ENCODE data around the gene WDR48. TPM values are rescaled to one million over a fixed set of nuclear protein-coding genes. Genes with fewer than 3 reads are reported as not detected.

WDR48 gene
- total RNA-seq, 2 experiments from 2014 or later = 33.2 to 34.7 TPM

- DNase-seq (no peak), ATAC-seq (no peak)
- intact Hi-C loops (cut with micrococcal nuclease) = no loop called here
- no peaks in the 10 kb centered on the region for H3K36me3 Mint-ChIP-seq (ENCODE audit: low read depth)
- H3K27ac Mint-ChIP-seq = peak overlapping the region; percentile 10
- ChIA-PET CTCF (interaction anchor here (6.9 kb wide), 1 partner anchor 184 kb away, joined by 50 read pairs; no protein-coding TSS in a partner anchor), POLR2A (interaction anchor here (0.6 to 1.0 kb wide), 3 partner anchors 27 to 216 kb away, joined by 3 read pairs; no protein-coding TSS in a partner anchor)
- no peak for TF ChIP-seq CTCF (IDR thresholded peaks at IDR 0.05)
- no peaks in the 10 kb centered on the region for H3K9me3 Mint-ChIP-seq
- no peak overlapping the region for H3K4me3 Mint-ChIP-seq
- H3K27me3 Mint-ChIP-seq = no peaks in the 10 kb centered on the region
- peaks cover 39% of the 10 kb centered on the region for H3K4me1 Mint-ChIP-seq (ENCODE audit: low read depth)
Measured at GRCh38 chr3:39103791-39104552, 52.2 kb downstream of the WDR48 start.

GRCh38 chr3:39104961-39105686 lies 53.3 kb downstream of the WDR48 start:
- DNase-seq = peak; percentile 64
- ATAC-seq = no peak
- ChIA-PET POLR2A (interaction anchor here (0.6 to 1.5 kb wide), 6 partner anchors 13 to 215 kb away, joined by 3 to 4 read pairs (median 3); no protein-coding TSS in a partner anchor), CTCF (interaction anchor here (0.8 to 6.9 kb wide), 5 partner anchors 38 to 186 kb away, joined by 3 to 50 read pairs (median 5); no protein-coding TSS in a partner anchor)
- no peaks in the 10 kb centered on the region for H3K27me3 Mint-ChIP-seq
- no peaks in the 10 kb centered on the region for H3K9me3 Mint-ChIP-seq
- intact Hi-C loops (cut with micrococcal nuclease) = loop anchor here (5.0 kb wide), 2 partner anchors 42 to 182 kb away; no protein-coding TSS in a partner anchor
- no peaks in the 10 kb centered on the region for H3K36me3 Mint-ChIP-seq (ENCODE audit: low read depth)
- peaks cover 40% of the 10 kb centered on the region for H3K4me1 Mint-ChIP-seq (ENCODE audit: low read depth)
- peak overlapping the region; percentile 13 for H3K27ac Mint-ChIP-seq
- TF ChIP-seq CTCF (IDR thresholded peaks at IDR 0.05) = no peak
- peak overlapping the region; percentile 78 for H3K4me3 Mint-ChIP-seq

- no peak for DNase-seq
- no peaks in the 10 kb centered on the region for H3K9me3 Mint-ChIP-seq
- POLR2A ChIA-PET = interaction anchor here (1.0 to 1.5 kb wide), 5 partner anchors 13 to 61 kb away, joined by 3 to 4 read pairs (median 4); no protein-coding TSS in a partner anchor
- CTCF ChIA-PET = interaction anchor here (0.9 to 6.9 kb wide), 8 partner anchors 20 to 185 kb away, joined by 3 to 50 read pairs (median 4); no protein-coding TSS in a partner anchor
- ATAC-seq = no peak
- intact Hi-C loops (cut with micrococcal nuclease) = loop anchor here (5.0 kb wide), 2 partner anchors 42 to 182 kb away; no protein-coding TSS in a partner anchor
- TF ChIP-seq CTCF (IDR thresholded peaks at IDR 0.05) = no peak
- no peaks in the 10 kb centered on the region for H3K27me3 Mint-ChIP-seq
- peak overlapping the region; percentile 78 for H3K4me3 Mint-ChIP-seq
- H3K4me1 Mint-ChIP-seq (ENCODE audit: low read depth) = peaks cover 40% of the 10 kb centered on the region
- H3K27ac Mint-ChIP-seq = no peak overlapping the region
- no peaks in the 10 kb centered on the region for H3K36me3 Mint-ChIP-seq (ENCODE audit: low read depth)
Measured at GRCh38 chr3:39105687-39106063, 53.9 kb downstream of the WDR48 start.

GRCh38 chr3:39106281-39106811 lies 54.5 kb downstream of the WDR48 start:
- no peaks in the 10 kb centered on the region for H3K27me3 Mint-ChIP-seq
- peaks cover 40% of the 10 kb centered on the region for H3K4me1 Mint-ChIP-seq (ENCODE audit: low read depth)
- peak overlapping the region; percentile 78 for H3K4me3 Mint-ChIP-seq
- TF ChIP-seq CTCF (IDR thresholded peaks at IDR 0.05) = no peak
- no peaks in the 10 kb centered on the region for H3K36me3 Mint-ChIP-seq (ENCODE audit: low read depth)
- no peaks in the 10 kb centered on the region for H3K9me3 Mint-ChIP-seq
- intact Hi-C loops (cut with micrococcal nuclease) = loop anchor here (5.0 kb wide), 2 partner anchors 41 to 181 kb away; no protein-coding TSS in a partner anchor
- peak overlapping the region; percentile 5 for H3K27ac Mint-ChIP-seq
- CTCF ChIA-PET = interaction anchor here (0.9 to 6.9 kb wide), 10 partner anchors 19 to 186 kb away, joined by 3 to 50 read pairs (median 4); no protein-coding TSS in a partner anchor
- DNase-seq (no peak), ATAC-seq (no peak)
- POLR2A ChIA-PET = interaction anchor here (0.9 to 1.5 kb wide), 7 partner anchors 12 to 61 kb away, joined by 3 to 4 read pairs (median 3); no protein-coding TSS in a partner anchor
